GM21423 (cell line): ENCODE measurements around the gene TMEM9.

Experiments
- ATAC-seq: cut with Tn5 transposase; IDR thresholded peaks from one replicate; pipeline ENCODE4 v1.9.1; 2021; ENCODE audit warnings: mild to moderate bottlenecking, moderate library complexity; ENCODE audit not compliant: unreplicated experiment

Gene TMEM9

GRCh38 chr1:201146626-201147390 is 7.5 kb downstream of the TMEM9 start:
- no peak for ATAC-seq

- no peak for ATAC-seq
Observed at GRCh38 chr1:201145816-201146215, 8.5 kb downstream of the TMEM9 start.

GRCh38 chr1:201145132-201145531 is 9.1 kb downstream of the TMEM9 start:
- no peak for ATAC-seq

- no peak for ATAC-seq
Observed at GRCh38 chr1:201144701-201145100, 9.6 kb downstream of the TMEM9 start.

GRCh38 chr1:201143726-201144635 is 10.3 kb downstream of the TMEM9 start:
- ATAC-seq: no peak

- ATAC-seq: no peak
Observed at GRCh38 chr1:201142849-201143725, 11.2 kb downstream of the TMEM9 start.

- ATAC-seq: no peak
Observed at GRCh38 chr1:201142011-201142848, 12.0 kb downstream of the TMEM9 start.

- ATAC-seq: no peak
Observed at GRCh38 chr1:201141418-201141817, 12.9 kb downstream of the TMEM9 start.

- ATAC-seq: no peak
Observed at GRCh38 chr1:201140941-201141260, 13.4 kb downstream of the TMEM9 start.

GRCh38 chr1:201140235-201140940 is 13.9 kb downstream of the TMEM9 start:
- ATAC-seq: no peak

GRCh38 chr1:201139756-201140155 is 14.5 kb downstream of the TMEM9 start:
- ATAC-seq: no peak

GRCh38 chr1:201139306-201139705 is 15.0 kb downstream of the TMEM9 start:
- ATAC-seq: no peak

GRCh38 chr1:201138311-201138840 is 15.9 kb downstream of the TMEM9 start:
- no peak for ATAC-seq

GRCh38 chr1:201137579-201138310 is 16.5 kb downstream of the TMEM9 start:
- no peak for ATAC-seq

- no peak for ATAC-seq
Observed at GRCh38 chr1:201137024-201137392, 17.3 kb downstream of the TMEM9 start.

GRCh38 chr1:201136355-201137023 is 17.8 kb downstream of the TMEM9 start:
- no peak for ATAC-seq

GRCh38 chr1:201134405-201134804 is 19.9 kb downstream of the TMEM9 start:
- ATAC-seq: no peak

- no peak for ATAC-seq
Observed at GRCh38 chr1:201131398-201131797, 22.9 kb downstream of the TMEM9 start.
